ENCODE measurements around the gene ACSBG1.

Gene ACSBG1

DNA sequence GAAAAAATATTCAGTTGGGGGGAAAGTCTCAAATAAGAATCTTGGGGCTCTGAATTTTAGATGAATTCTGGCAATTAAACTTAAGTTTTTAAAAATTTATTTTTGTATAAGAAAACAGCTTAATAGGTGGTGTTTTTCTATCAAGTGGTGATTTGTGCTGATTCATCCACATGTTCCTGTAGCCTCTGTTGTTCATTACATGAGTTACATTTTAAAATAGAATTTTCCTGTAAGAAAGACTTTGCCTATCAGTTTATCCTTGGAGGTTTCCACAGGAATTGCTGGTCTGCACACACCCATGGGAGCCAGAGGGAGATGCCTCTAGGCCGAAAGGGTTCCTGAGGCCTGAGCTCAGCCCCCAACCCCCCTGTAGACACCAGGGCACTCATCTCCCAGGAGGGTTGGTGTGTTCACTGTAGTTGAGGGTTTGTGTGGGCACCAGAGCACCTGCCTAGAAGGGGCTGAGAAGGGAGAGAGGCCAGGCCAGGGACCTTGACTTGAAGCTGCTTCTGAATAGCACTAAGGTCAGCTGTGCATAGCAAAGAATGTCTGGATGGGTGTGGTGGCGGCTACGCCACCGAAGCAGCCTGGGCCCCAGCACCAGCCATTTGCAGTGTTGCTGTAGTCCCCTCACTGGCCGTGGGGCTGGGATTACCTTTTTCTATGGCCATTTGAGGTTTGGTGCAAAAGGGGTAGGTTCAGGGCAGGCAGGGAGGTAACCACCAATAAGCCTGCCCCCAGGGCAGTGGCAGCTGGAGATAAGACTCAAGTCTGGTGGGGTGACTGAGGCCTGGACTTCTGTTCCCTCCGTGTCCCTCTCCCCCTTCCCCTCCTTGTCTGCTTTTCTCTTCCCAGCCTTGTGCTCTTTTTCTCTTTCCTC is 41.9 kb upstream of the ACSBG1 start:
- no peak overlapping the region for H3K27ac ChIP-seq (replicated peaks)
- H3K27me3 ChIP-seq (ENCODE audit: insufficient read depth, poor library complexity, severe bottlenecking) = no peaks in the 10 kb centered on the region
- TF ChIP-seq GABPA (IDR thresholded peaks at IDR 0.05; ENCODE audit: low read depth) (no peak), POLR2AphosphoS5 (IDR thresholded peaks at IDR 0.05; ENCODE audit: low read depth) (no peak)
- TF ChIP-seq, protein P1, sequence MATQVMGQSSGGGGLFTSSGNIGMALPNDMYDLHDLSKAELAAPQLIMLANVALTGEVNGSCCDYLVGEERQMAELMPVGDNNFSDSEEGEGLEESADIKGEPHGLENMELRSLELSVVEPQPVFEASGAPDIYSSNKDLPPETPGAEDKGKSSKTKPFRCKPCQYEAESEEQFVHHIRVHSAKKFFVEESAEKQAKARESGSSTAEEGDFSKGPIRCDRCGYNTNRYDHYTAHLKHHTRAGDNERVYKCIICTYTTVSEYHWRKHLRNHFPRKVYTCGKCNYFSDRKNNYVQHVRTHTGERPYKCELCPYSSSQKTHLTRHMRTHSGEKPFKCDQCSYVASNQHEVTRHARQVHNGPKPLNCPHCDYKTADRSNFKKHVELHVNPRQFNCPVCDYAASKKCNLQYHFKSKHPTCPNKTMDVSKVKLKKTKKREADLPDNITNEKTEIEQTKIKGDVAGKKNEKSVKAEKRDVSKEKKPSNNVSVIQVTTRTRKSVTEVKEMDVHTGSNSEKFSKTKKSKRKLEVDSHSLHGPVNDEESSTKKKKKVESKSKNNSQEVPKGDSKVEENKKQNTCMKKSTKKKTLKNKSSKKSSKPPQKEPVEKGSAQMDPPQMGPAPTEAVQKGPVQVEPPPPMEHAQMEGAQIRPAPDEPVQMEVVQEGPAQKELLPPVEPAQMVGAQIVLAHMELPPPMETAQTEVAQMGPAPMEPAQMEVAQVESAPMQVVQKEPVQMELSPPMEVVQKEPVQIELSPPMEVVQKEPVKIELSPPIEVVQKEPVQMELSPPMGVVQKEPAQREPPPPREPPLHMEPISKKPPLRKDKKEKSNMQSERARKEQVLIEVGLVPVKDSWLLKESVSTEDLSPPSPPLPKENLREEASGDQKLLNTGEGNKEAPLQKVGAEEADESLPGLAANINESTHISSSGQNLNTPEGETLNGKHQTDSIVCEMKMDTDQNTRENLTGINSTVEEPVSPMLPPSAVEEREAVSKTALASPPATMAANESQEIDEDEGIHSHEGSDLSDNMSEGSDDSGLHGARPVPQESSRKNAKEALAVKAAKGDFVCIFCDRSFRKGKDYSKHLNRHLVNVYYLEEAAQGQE (IDR thresholded peaks at IDR 0.05; ENCODE audit: insufficient replicate concordance, low read depth) = no peak
- no peak for DNase-seq (ENCODE audit: low read depth in 1 of 2, low spot score in 1 of 2)
- no peak overlapping the region for H3K4me3 ChIP-seq (replicated peaks; ENCODE audit: insufficient read depth, low read length)

DNA sequence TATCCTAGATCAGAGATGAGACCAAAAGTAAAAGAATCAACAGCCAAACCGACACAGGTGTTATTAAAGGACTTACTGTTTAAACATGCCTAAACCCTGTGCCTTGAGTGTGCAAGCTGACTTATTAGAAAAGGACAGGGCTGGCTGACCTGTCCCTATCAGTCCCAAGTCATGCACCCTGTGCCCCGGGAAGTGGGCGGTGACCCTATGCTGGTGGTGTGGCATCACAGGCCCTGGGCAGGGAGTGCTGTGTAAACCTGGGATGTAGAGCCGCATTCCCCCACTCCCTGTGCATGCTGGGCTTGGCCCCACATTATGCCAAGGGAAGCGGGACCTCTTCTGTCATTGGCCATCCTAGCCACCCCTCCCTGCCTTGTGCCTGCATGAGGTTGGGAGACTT is 40.6 kb upstream of the ACSBG1 start:
- DNase-seq (ENCODE audit: low read depth in 1 of 2, low spot score in 1 of 2) = no peak
- no peaks in the 10 kb centered on the region for H3K27me3 ChIP-seq (ENCODE audit: insufficient read depth, poor library complexity, severe bottlenecking)
- no peak for TF ChIP-seq SPI1 (IDR thresholded peaks at IDR 0.05; ENCODE audit: borderline replicate concordance, low read depth)
- no peak for TF ChIP-seq GABPA (IDR thresholded peaks at IDR 0.05; ENCODE audit: low read depth)
- TF ChIP-seq POLR2AphosphoS5 (IDR thresholded peaks at IDR 0.05; ENCODE audit: low read depth) = no peak
- TF ChIP-seq, protein P1 (IDR thresholded peaks at IDR 0.05; ENCODE audit: insufficient replicate concordance, low read depth) = no peak
- TF ChIP-seq, protein P2, sequence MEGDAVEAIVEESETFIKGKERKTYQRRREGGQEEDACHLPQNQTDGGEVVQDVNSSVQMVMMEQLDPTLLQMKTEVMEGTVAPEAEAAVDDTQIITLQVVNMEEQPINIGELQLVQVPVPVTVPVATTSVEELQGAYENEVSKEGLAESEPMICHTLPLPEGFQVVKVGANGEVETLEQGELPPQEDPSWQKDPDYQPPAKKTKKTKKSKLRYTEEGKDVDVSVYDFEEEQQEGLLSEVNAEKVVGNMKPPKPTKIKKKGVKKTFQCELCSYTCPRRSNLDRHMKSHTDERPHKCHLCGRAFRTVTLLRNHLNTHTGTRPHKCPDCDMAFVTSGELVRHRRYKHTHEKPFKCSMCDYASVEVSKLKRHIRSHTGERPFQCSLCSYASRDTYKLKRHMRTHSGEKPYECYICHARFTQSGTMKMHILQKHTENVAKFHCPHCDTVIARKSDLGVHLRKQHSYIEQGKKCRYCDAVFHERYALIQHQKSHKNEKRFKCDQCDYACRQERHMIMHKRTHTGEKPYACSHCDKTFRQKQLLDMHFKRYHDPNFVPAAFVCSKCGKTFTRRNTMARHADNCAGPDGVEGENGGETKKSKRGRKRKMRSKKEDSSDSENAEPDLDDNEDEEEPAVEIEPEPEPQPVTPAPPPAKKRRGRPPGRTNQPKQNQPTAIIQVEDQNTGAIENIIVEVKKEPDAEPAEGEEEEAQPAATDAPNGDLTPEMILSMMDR (IDR thresholded peaks at IDR 0.05; ENCODE audit: insufficient read depth, low read length) = no peak
- H3K4me3 ChIP-seq (replicated peaks; ENCODE audit: insufficient read depth, low read length) = no peak overlapping the region
- H3K27ac ChIP-seq (replicated peaks) = no peak overlapping the region

DNA sequence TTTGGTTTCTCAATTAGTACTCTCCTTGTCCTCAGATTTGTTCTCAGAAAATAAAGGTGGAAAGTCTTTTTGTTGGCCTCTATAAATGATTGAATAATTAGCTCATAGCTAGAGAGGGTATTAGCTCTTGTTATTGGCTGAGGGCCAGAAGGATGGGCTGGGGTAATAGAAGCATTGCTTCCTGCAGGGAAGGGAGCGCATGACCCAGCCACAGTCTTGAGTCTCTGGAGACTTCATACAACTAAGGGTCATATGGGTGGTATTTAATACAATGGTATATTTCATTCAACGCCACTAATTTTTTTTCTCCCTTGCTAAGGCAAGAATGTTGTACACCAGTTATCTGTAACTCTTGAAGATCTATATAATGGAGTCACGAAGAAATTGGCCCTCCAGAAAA is 38.4 kb upstream of the ACSBG1 start:
- TF ChIP-seq POLR2AphosphoS5 (IDR thresholded peaks at IDR 0.05; ENCODE audit: low read depth) (no peak), SPI1 (IDR thresholded peaks at IDR 0.05; ENCODE audit: borderline replicate concordance, low read depth) (no peak), GABPA (IDR thresholded peaks at IDR 0.05; ENCODE audit: low read depth) (no peak)
- TF ChIP-seq, protein P2 (IDR thresholded peaks at IDR 0.05; ENCODE audit: insufficient read depth, low read length) = no peak
- TF ChIP-seq, protein P1 (IDR thresholded peaks at IDR 0.05; ENCODE audit: insufficient replicate concordance, low read depth) = no peak
- Histone ChIP-seq H3K27me3 (ENCODE audit: insufficient read depth, poor library complexity, severe bottlenecking) (no peaks in the 10 kb centered on the region), H3K27ac (replicated peaks) (no peak overlapping the region), H3K4me3 (replicated peaks; ENCODE audit: insufficient read depth, low read length) (no peak overlapping the region)
- no peak for DNase-seq (ENCODE audit: low read depth in 1 of 2, low spot score in 1 of 2)

All from HL-60 (cell line).